ENCODE data around the gene RPH3AL. TPM values are rescaled to one million over a fixed set of nuclear protein-coding genes. Genes with fewer than 3 reads are reported as not detected.

Gene RPH3AL
- total RNA-seq, 2 experiments from 2014 or later = 2.4 to 2.8 TPM

GRCh38 chr17:297758-298157 is 54.8 kb downstream of the RPH3AL start:
- H3K4me3 ChIP-seq (ENCODE audit: low read length) = no peak overlapping the region
- no peak overlapping the region for H3K4me3 Mint-ChIP-seq
- H3K9me3 ChIP-seq (ENCODE audit: control insufficient read depth in 1 of 2, insufficient read depth in 1 of 2, low read length in 2 of 2) = no peaks in the 10 kb centered on the region
- no peaks in the 10 kb centered on the region for H3K4me1 Mint-ChIP-seq (ENCODE audit: low read depth)
- no peak for ATAC-seq (ENCODE audit: poor library complexity)
- H3K27me3 ChIP-seq (ENCODE audit: control insufficient read depth in 1 of 2, insufficient read depth in 2 of 2, low read length in 2 of 2) = no peaks in the 10 kb centered on the region
- TF ChIP-seq CTCF (IDR thresholded peaks at IDR 0.05) = no peak
- H3K27ac Mint-ChIP-seq = no peak overlapping the region
- no peaks in the 10 kb centered on the region for H3K36me3 ChIP-seq (ENCODE audit: insufficient read depth, low read length)
- no peaks in the 10 kb centered on the region for H3K36me3 Mint-ChIP-seq (ENCODE audit: low read depth)
- POLR2A ChIA-PET = no interaction called here
- no peaks in the 10 kb centered on the region for H3K9me3 Mint-ChIP-seq
- intact Hi-C loops (cut with DNase I, micrococcal nuclease) = no loop called here
- CTCF ChIA-PET = no interaction called here
- peaks cover 2% of the 10 kb centered on the region for H3K27me3 Mint-ChIP-seq
- peaks cover 6% of the 10 kb centered on the region for H3K4me1 ChIP-seq (ENCODE audit: insufficient read depth, low read length)
- H3K27ac ChIP-seq (ENCODE audit: low read depth in 1 of 2, low read length in 2 of 2) = no peak overlapping the region
- no peak for DNase-seq

GRCh38 chr17:296906-297690 is 55.5 kb downstream of the RPH3AL start:
- H3K36me3 ChIP-seq (ENCODE audit: insufficient read depth, low read length) = no peaks in the 10 kb centered on the region
- Mint-ChIP-seq H3K36me3 (ENCODE audit: low read depth) (no peaks in the 10 kb centered on the region), H3K27me3 (no peaks in the 10 kb centered on the region), H3K4me1 (ENCODE audit: low read depth) (no peaks in the 10 kb centered on the region), H3K27ac (no peak overlapping the region), H3K4me3 (no peak overlapping the region), H3K9me3 (no peaks in the 10 kb centered on the region)
- intact Hi-C loops (cut with DNase I, micrococcal nuclease) = no loop called here
- POLR2A ChIA-PET = no interaction called here
- DNase-seq (no peak), ATAC-seq (ENCODE audit: poor library complexity) (no peak)
- CTCF ChIA-PET = no interaction called here
- no peaks in the 10 kb centered on the region for H3K9me3 ChIP-seq (ENCODE audit: control insufficient read depth in 1 of 2, insufficient read depth in 1 of 2, low read length in 2 of 2)
- H3K27me3 ChIP-seq (ENCODE audit: control insufficient read depth in 1 of 2, insufficient read depth in 2 of 2, low read length in 2 of 2) = no peaks in the 10 kb centered on the region
- no peak overlapping the region for H3K4me3 ChIP-seq (ENCODE audit: low read length)
- H3K4me1 ChIP-seq (ENCODE audit: insufficient read depth, low read length) = peaks cover 11% of the 10 kb centered on the region
- no peak overlapping the region for H3K27ac ChIP-seq (ENCODE audit: low read depth in 1 of 2, low read length in 2 of 2)
- no peak for TF ChIP-seq CTCF (IDR thresholded peaks at IDR 0.05)

GRCh38 chr17:296379-296778 is 56.2 kb downstream of the RPH3AL start:
- POLR2A ChIA-PET = no interaction called here
- TF ChIP-seq CTCF (IDR thresholded peaks at IDR 0.05) = no peak
- no peak overlapping the region for H3K27ac Mint-ChIP-seq

More at GRCh38 chr17:296379-296778, 56.2 kb downstream of the RPH3AL start:
- Mint-ChIP-seq H3K9me3 (no peaks in the 10 kb centered on the region), H3K36me3 (ENCODE audit: low read depth) (no peaks in the 10 kb centered on the region), H3K4me3 (no peak overlapping the region), H3K4me1 (ENCODE audit: low read depth) (no peaks in the 10 kb centered on the region), H3K27me3 (no peaks in the 10 kb centered on the region)
- CTCF ChIA-PET = no interaction called here
- Histone ChIP-seq H3K9me3 (ENCODE audit: control insufficient read depth in 1 of 2, insufficient read depth in 1 of 2, low read length in 2 of 2) (no peaks in the 10 kb centered on the region), H3K4me3 (ENCODE audit: low read length) (no peak overlapping the region), H3K27ac (ENCODE audit: low read depth in 1 of 2, low read length in 2 of 2) (no peak overlapping the region), H3K27me3 (ENCODE audit: control insufficient read depth in 1 of 2, insufficient read depth in 2 of 2, low read length in 2 of 2) (no peaks in the 10 kb centered on the region), H3K4me1 (ENCODE audit: insufficient read depth, low read length) (peaks cover 11% of the 10 kb centered on the region), H3K36me3 (ENCODE audit: insufficient read depth, low read length) (no peaks in the 10 kb centered on the region)
- ATAC-seq (ENCODE audit: poor library complexity) = no peak
- no peak for DNase-seq
- intact Hi-C loops (cut with DNase I, micrococcal nuclease) = no loop called here
